GM18520 (cell line): ENCODE measurements around the gene GDE1.
"Not testable (repeated sequence)": the region's sequence is repeated elsewhere in the genome, so short reads cannot be mapped to it uniquely, and the experiment has no call there.

ENCODE experiments used
- ATAC-seq: cut with Tn5 transposase; IDR thresholded peaks from one replicate; pipeline ENCODE4 v1.9.1; 2021; ENCODE audit not compliant: unreplicated experiment

Gene GDE1

DNA sequence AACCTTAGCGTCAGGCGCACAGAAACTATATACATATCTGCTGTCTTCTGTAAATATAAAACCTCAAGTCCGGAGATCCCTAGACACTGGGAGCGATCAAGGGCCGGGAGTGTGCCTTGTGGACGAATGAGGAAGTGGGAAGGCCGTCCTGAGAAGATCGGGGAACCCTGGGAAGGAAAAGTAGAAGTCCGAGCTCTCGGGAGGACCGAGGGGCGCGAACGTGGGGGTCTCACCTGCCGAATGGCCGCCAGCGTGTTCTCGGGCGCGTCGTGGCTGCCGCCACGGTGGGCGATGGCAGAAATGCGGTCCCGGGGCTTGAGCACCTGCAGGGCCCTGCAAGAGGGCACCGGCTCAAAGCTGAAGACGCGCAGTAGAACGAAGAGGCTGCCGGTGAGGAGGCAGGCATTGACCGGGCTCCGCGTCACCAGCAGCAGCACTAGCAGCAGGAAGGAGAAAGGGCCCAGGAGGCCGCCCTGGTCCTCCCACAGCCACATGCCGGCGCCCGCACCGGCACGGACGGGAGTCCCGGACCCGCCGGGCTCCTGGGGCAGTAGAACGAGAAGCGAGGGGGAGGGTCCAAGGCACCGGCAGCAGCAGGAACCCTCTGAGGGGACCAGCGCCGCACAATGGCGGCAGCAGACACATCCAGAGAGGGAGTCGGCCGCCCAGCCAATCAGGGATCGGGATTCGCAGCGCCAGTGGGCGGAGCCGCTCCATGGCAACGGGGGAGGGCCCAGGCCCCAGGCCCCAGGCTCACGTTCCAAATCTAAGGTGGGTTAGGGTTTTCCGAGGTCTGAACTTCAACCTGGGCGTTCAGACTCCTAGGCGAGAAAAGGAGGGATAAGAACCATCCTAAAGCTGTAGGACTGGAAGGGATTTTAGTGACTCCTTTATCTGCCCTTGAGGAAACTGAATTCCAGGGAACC, at the start of gene GDE1:
Gene GDE1 (minus strand): TSS at position 628 of the 926 bp plus-strand sequence. CDS start 134 bp downstream, at position 494.
- peak; percentile 73 for ATAC-seq

- ATAC-seq = no peak
Observed at GRCh38 chr16:19567560-19567959, 45.7 kb upstream of the GDE1 start.

DNA sequence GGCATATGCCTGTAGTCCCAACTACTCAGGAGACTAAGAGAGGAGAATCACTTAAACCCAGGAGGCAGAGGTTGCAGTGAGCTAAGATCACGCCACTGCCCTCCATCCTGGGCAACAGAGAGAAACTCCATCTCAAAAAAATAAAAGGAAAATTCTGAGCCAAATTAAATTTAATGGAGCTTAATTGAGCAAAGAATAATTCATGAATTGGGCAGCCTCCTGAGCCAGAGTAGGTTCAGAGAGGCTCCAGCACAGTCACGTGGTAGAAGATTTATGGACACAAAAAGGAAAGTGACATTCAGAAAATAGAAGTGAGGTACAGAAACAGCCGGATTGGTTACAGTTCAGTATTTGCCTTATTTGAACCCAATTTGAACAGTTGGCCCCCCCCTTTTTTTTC, 44.5 kb upstream of the GDE1 start:
- no peak for ATAC-seq

- ATAC-seq = no peak
Observed at GRCh38 chr16:19563377-19563776, 41.5 kb upstream of the GDE1 start.

DNA sequence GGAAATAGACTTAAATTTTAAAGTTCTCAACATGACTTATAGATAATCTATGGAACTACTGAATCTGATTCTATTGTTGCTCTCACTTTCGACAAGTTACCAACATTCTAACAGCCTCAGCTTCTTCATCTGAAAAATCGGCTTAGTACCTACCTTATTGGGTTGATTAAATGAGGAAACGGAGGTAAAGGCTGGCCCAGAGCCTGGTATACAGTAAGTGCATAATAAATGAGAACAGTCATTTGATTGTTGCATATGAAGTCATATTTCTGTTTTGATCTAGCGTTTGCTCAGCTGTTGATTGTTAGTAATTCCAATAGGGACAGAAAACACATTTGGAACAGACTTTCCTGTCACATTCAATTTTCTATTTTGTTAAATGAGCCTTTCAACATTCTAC, 38.2 kb upstream of the GDE1 start:
- ATAC-seq = no peak

GRCh38 chr16:19559242-19559910, 37.5 kb upstream of the GDE1 start:
- no peak for ATAC-seq

GRCh38 chr16:19555938-19556771, 34.3 kb upstream of the GDE1 start:
- no peak for ATAC-seq

DNA sequence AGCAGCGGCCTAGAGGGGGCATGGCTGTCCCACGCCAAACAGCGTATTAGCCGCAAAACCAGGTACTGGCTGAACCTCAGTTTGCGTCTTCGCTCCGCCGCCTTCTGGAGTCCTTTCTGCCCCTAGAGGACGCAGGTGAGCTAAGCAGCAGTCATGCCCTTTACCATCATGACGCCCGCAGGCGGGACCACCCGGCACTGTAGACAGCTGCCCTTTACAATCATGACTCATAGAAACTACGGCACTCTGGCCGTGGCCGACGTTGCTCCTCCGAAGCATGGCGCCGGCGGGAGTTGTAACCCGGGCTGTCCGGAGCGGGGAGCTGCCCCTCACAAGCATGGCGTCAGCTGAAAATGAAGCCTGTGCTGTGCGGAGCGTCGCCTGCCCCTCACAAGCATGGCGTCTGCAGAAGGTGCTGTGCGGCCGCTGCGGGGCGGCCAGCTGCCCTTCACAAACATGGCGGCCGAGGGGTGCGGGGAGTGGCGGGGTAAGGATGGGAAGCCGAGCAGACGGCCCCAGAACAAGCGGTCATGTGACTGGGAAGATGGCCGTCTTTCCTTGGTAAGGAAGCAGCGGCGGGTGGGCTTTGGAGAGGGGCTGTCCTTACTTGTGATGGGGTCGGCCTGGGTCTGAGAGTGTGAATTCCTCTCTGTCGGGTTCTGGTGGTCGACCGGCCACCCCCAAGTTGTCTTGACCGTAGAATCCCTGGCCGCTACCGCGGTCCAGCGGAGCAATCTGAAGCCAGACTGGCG, 33.5 kb upstream of the GDE1 start, which contains the start of gene VPS35L:
Gene VPS35L (plus strand): TSS at position 518 of the 752 bp plus-strand sequence. CDS start 27 bp downstream, at position 545.
- ATAC-seq = peak; percentile 91

GRCh38 chr16:19549673-19550072, 27.8 kb upstream of the GDE1 start:
- no peak for ATAC-seq

DNA sequence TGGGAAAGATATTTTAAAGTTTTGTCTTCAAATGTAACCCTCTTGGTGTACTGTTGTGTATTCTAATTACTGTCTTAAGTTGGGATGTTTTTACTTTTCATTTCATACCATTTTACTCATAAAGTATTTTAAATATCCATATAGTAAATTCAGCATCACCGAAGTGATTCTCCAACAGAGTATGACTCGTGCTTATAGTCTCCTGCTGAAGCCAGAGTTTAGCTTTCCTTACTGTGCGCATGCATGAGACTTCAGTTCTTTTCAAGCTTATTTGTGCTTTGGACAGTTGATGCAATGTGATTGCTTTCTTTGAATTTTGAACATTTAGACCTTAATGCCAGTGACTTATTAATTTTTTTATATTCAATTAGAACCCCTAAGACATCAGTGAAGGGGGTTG, 26.2 kb upstream of the GDE1 start:
- ATAC-seq = no peak

DNA sequence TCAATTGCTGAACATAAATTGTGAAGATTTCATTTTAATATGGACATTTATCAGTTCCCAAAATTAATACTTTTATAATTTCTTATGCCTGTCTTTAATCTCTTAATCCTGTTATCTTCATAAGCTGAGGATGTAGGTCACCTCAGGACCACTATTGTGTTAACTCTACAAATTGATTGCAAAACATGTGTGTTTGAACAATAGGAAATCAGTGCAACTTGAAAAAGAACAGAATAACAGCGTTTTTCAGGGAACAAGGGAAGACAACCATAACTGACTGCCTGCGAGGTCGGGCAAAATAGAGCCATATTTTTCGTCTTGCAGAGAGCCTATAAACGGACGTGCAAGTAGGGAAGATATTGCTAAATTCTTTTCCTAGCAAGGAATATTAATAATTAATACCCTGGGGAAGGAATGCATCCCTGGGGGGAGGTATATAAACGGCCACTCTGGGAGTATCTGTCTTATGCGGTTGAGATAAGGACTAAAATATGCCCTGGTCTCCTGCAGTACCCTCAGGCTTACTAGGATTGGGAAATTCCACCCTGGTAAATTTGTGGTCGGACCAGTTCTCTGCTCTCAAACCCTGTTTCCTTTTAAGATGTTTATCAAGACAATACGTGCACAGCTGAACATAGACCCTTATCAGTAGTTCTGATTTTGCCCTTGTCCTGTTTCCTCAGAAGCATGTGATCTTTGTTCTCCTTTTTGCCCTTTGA, 21.5 kb upstream of the GDE1 start:
- not testable (repeated sequence) for ATAC-seq

GRCh38 chr16:19542138-19542821, 20.4 kb upstream of the GDE1 start:
- no peak for ATAC-seq

- ATAC-seq = no peak
Observed at GRCh38 chr16:19540241-19540970, 18.5 kb upstream of the GDE1 start.

GRCh38 chr16:19532601-19533000, 10.7 kb upstream of the GDE1 start:
- ATAC-seq = no peak

- no peak for ATAC-seq
Observed at GRCh38 chr16:19528666-19529065, 6.8 kb upstream of the GDE1 start.

GRCh38 chr16:19527161-19527560, 5.3 kb upstream of the GDE1 start:
- ATAC-seq = no peak

- ATAC-seq = no peak
Observed at GRCh38 chr16:19525385-19525723, 3.5 kb upstream of the GDE1 start.

DNA sequence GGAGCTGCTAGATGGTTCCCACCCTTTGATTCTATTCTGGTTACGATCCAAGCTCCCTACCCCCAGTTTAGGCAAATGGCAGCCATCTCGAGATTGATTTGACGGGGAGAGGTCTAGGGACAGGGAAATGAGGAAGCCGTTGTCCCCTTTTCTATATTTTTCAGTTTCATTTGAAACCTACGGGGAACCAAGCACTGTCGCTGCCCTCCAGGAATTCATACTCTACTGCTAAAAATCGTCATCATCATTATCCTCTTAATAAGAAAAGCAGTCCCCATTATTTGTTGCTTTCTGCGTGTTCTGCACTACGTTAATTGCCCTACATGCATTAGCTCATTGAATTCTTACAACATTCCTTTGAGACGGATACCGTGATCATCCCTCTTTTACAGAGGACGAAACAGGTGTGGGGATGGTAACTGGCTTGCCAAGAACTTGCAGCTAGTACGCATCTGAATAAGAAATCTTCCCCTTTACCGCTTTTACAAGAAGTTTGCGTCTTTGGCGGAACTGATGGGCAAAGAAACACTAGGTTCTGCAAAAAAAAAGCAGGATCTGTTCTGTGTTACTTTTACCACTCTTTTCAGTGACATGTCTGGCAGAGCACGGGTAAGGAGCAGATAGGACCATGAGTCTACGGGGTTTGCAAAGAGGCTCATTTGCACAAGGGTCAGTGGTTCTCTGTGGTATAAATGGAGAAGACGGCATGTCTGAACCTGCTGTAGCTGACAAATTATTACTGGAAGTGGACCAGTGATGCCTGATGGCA, 2.9 kb upstream of the GDE1 start:
- no peak for ATAC-seq
